WTC11 (cell line): ENCODE measurements around the gene PGBD5.

Experiments
- CREM ChIP-seq: sonication (generic); formaldehyde crosslinking; IDR thresholded peaks from 2 replicates; pipeline ENCODE4 v1.8.1; 2022; ENCODE audit warnings: mild to moderate bottlenecking, missing genetic modification reagents, moderate library complexity
- CTCF ChIP-seq: fragments of 200-600 bp; IDR thresholded peaks from 2 replicates; pipeline ENCODE4 v1.8.0; 2022; ENCODE audit warnings: antibody characterized with exemption
- E2F5 ChIP-seq: sonication (generic); formaldehyde crosslinking; IDR thresholded peaks from 2 replicates; pipeline ENCODE4 v1.8.1; 2022; ENCODE audit warnings: mild to moderate bottlenecking, moderate library complexity, missing genetic modification reagents
- GTF2I ChIP-seq: fragments of 250-450 bp; sonication (Bioruptor Pico); conservative IDR thresholded peaks from 2 replicates; pipeline ENCODE4 v1.4.0; 2021; ENCODE audit warnings: mild to moderate bottlenecking
- IRF2 ChIP-seq: sonication (generic); formaldehyde crosslinking; IDR thresholded peaks from 2 replicates; pipeline ENCODE4 v1.8.0; 2022; ENCODE audit warnings: low read depth, missing genetic modification reagents, borderline replicate concordance
- MYBL2 ChIP-seq: sonication (generic); formaldehyde crosslinking; IDR thresholded peaks from 2 replicates; pipeline ENCODE4 v1.8.1; 2023; ENCODE audit warnings: mild to moderate bottlenecking, moderate library complexity, missing genetic modification reagents
- PRDM15 ChIP-seq: sonication (generic); formaldehyde crosslinking; IDR thresholded peaks from 2 replicates; pipeline ENCODE4 v1.8.0; 2022; ENCODE audit warnings: missing genetic modification reagents
- RELA ChIP-seq: sonication (generic); formaldehyde crosslinking; IDR thresholded peaks from 2 replicates; pipeline ENCODE4 v1.8.1; 2022; ENCODE audit warnings: missing genetic modification reagents, mild to moderate bottlenecking, borderline replicate concordance

GRCh38 chr1:230333590-230334446 lies 92.3 kb downstream of the PGBD5 start:
- TF ChIP-seq CREM (CRISPR knock-in tag) (no peak), E2F5 (no peak), CTCF (no peak), MYBL2 (CRISPR knock-in tag) (no peak), IRF2 (CRISPR knock-in tag) (no peak), PRDM15 (no peak), GTF2I (CRISPR knock-in tag) (no peak), RELA (CRISPR knock-in tag) (no peak)
